Measurements from ENCODE around the gene AGAP1. TPM values are rescaled to one million over a fixed set of nuclear protein-coding genes. Genes with fewer than 3 reads are reported as not detected.
A peak's percentile ranks its signal among the peaks of the same experiment; 100 is the strongest.

Gene AGAP1
- total RNA-seq, 2 donors from 2014 or later, result 32.8 to 34.7 TPM

DNA sequence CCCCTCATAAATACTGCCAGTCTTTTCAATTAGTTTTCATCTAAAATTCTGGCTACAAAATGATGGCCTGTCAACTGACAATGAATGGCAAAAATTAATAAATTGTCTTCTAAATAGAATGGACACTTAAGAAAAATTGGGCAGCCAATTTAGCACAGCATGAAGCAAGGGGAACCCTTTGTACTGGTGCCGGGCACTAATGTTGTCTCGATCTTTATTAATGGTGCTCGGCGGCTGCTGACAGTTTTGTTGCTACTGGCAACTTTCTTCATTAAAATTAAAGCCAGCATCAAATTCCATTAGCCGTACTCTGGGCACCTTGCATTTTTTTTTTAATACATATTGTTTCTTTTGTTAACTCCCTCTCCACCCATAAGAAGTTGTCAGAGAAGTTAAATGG lies 365.0 kb downstream of the AGAP1 start:
- Histone ChIP-seq H3K36me3 (ENCODE audit: control insufficient read depth, insufficient read depth, low read length) (no peaks in the 10 kb centered on the region), H3K4me1 (ENCODE audit: control insufficient read depth, insufficient read depth, low read length) (no peaks in the 10 kb centered on the region), H3K27me3 (ENCODE audit: control insufficient read depth, insufficient read depth, low read length, poor library complexity, severe bottlenecking) (no peaks in the 10 kb centered on the region), H3K4me3 (ENCODE audit: low read length) (no peak overlapping the region), H3K27ac (ENCODE audit: low read depth, low read length) (no peak overlapping the region), H3K9ac (ENCODE audit: extremely low read depth, low read length, poor library complexity, severe bottlenecking) (no peak overlapping the region), H3K9me3 (ENCODE audit: control insufficient read depth, low read length) (no peaks in the 10 kb centered on the region)
- TF ChIP-seq, protein P1, sequence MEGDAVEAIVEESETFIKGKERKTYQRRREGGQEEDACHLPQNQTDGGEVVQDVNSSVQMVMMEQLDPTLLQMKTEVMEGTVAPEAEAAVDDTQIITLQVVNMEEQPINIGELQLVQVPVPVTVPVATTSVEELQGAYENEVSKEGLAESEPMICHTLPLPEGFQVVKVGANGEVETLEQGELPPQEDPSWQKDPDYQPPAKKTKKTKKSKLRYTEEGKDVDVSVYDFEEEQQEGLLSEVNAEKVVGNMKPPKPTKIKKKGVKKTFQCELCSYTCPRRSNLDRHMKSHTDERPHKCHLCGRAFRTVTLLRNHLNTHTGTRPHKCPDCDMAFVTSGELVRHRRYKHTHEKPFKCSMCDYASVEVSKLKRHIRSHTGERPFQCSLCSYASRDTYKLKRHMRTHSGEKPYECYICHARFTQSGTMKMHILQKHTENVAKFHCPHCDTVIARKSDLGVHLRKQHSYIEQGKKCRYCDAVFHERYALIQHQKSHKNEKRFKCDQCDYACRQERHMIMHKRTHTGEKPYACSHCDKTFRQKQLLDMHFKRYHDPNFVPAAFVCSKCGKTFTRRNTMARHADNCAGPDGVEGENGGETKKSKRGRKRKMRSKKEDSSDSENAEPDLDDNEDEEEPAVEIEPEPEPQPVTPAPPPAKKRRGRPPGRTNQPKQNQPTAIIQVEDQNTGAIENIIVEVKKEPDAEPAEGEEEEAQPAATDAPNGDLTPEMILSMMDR (conservative IDR thresholded peaks at IDR 0.05), result no peak
- no peaks in the 10 kb centered on the region for H3K27me3 Mint-ChIP-seq (ENCODE audit: insufficient read depth)
- no peaks in the 10 kb centered on the region for H3K4me1 Mint-ChIP-seq
- DNase-seq, result no peak
- H3K9me3 Mint-ChIP-seq, result no peaks in the 10 kb centered on the region
- 66 to 88% methylated on average over 4 to 5 of the region's 5 CpGs for WGBS, 2 experiments (ENCODE audit: insufficient coverage in 1 of 2, insufficient read length in 1 of 2)
- H3K4me3 Mint-ChIP-seq, result no peak overlapping the region
- H3K36me3 Mint-ChIP-seq (ENCODE audit: low read depth), result no peaks in the 10 kb centered on the region
- H3K27ac Mint-ChIP-seq, result no peak overlapping the region

DNA sequence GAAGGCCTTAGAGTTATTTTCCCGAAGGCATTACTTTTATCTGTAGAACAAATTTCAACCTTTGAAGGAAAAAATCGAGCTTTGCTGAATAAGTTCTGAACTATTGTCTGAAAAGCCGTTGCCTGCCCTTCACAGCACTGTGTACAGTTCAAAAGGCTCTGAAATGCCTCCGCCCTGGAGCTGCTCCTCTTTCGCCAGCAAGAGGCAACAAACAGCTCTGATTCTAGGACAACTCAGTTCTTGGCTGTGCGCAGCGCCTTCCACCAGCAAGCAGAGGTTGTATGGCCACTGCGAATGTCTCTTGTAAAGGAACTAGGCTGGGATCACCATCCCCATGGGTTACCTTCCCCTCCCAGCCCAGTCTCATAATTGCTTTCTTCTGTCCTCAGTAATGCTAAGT lies 365.8 kb downstream of the AGAP1 start:
- Histone ChIP-seq H3K36me3 (ENCODE audit: control insufficient read depth, insufficient read depth, low read length) (no peaks in the 10 kb centered on the region), H3K4me3 (ENCODE audit: low read length) (no peak overlapping the region), H3K9me3 (ENCODE audit: control insufficient read depth, low read length) (no peaks in the 10 kb centered on the region), H3K27ac (ENCODE audit: low read depth, low read length) (peak overlapping the region; percentile 81), H3K9ac (ENCODE audit: extremely low read depth, low read length, poor library complexity, severe bottlenecking) (no peak overlapping the region), H3K4me1 (ENCODE audit: control insufficient read depth, insufficient read depth, low read length) (no peaks in the 10 kb centered on the region), H3K27me3 (ENCODE audit: control insufficient read depth, insufficient read depth, low read length, poor library complexity, severe bottlenecking) (no peaks in the 10 kb centered on the region)
- 89 to 94% methylated on average over 8 of the region's 8 CpGs for WGBS, 2 experiments (ENCODE audit: insufficient coverage in 1 of 2, insufficient read length in 1 of 2)
- TF ChIP-seq, protein P1 (conservative IDR thresholded peaks at IDR 0.05), result no peak
- Mint-ChIP-seq H3K4me3 (no peak overlapping the region), H3K36me3 (ENCODE audit: low read depth) (no peaks in the 10 kb centered on the region), H3K27me3 (ENCODE audit: insufficient read depth) (no peaks in the 10 kb centered on the region), H3K4me1 (peaks cover under 1% of the 10 kb centered on the region), H3K9me3 (no peaks in the 10 kb centered on the region), H3K27ac (no peak overlapping the region)
- DNase-seq, result peak; percentile 37

DNA sequence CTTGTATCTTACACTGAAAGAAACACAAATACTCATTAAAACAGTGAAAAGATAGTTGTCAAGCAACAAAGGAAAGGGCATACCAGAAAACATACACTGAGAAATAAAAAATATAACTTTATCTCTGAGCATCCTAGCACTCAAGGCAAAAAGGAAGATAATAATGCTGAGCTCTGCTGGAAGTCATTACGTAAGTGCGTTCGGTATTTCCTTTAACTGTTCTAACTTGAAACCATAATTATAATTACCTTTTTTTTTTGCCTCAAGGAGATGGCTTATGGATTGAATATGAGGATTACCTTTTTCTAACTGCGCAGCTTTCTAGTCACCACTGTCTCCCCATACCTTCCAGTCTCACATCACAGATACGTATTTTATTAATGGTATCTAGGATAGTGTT lies 366.3 kb downstream of the AGAP1 start:
- Mint-ChIP-seq H3K36me3 (ENCODE audit: low read depth) (no peaks in the 10 kb centered on the region), H3K27me3 (ENCODE audit: insufficient read depth) (no peaks in the 10 kb centered on the region), H3K4me3 (no peak overlapping the region), H3K9me3 (no peaks in the 10 kb centered on the region), H3K27ac (no peak overlapping the region), H3K4me1 (peaks cover 3% of the 10 kb centered on the region)
- Histone ChIP-seq H3K9me3 (ENCODE audit: control insufficient read depth, low read length) (no peaks in the 10 kb centered on the region), H3K4me1 (ENCODE audit: control insufficient read depth, insufficient read depth, low read length) (no peaks in the 10 kb centered on the region), H3K27ac (ENCODE audit: low read depth, low read length) (peak overlapping the region; percentile 81), H3K36me3 (ENCODE audit: control insufficient read depth, insufficient read depth, low read length) (no peaks in the 10 kb centered on the region), H3K4me3 (ENCODE audit: low read length) (no peak overlapping the region), H3K27me3 (ENCODE audit: control insufficient read depth, insufficient read depth, low read length, poor library complexity, severe bottlenecking) (no peaks in the 10 kb centered on the region), H3K9ac (ENCODE audit: extremely low read depth, low read length, poor library complexity, severe bottlenecking) (no peak overlapping the region)
- 98% methylated on average over 3 of the region's 5 CpGs; no CpG with 5 or more reads in 1 of the 2 experiments for WGBS, 2 experiments (ENCODE audit: insufficient coverage in 1 of 2, insufficient read length in 1 of 2)
- TF ChIP-seq, protein P1 (conservative IDR thresholded peaks at IDR 0.05), result no peak
- no peak for DNase-seq

Measured in endodermal cell (in vitro differentiated cells).